ENCODE results near the gene ECM1.
A peak's percentile ranks its signal among the peaks of the same experiment; 100 is the strongest.

The ECM1 gene

DNA sequence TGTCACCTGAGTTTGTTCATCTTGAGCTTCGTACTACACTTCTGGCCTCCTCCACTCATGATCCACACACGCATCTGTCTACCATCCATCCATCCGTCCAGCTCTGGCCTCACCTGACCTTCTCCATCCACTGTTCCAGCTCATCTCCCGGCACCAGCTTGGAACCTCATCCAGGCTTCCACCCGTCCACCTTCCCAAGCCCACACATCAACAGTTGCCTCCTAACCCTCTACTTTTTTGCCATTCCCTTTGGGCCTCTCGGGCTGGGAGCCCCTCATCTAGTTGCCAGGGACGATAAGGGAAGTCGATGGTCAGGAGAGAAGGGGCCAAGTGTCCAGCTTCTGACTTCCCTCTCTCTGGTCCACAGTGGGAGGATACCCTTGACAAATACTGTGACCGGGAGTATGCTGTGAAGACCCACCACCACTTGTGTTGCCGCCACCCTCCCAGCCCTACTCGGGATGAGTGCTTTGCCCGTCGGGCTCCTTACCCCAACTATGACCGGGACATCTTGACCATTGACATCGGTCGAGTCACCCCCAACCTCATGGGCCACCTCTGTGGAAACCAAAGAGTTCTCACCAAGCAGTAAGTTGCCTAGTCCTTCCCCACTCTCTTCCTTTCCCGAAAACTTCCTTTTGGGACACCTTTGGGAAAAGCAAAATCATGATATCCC lies 4.2 kb downstream of the ECM1 start:
- DNase-seq (ENCODE audit: low read depth in 1 of 2, low spot score in 1 of 2): no peak

DNA sequence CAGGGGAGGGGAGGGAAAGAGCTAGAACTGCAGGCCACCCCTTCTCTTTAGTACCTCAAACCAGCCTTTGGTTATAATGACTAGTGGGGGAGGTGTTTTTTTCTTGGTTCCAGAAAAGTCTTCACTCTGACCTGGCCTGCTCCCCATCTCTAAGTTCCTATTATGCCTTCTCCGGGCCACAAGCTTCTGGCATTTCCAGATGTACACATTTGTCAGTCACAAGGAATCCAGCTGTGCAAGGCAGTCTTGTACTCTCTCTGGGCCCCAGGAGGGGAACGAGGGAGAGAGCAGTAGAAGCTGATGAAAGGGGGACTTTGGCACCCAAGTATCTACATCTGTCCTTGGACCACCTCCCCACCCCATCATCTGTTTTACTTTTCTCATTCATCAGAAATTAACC lies 4.9 kb downstream of the ECM1 start:
- DNase-seq (ENCODE audit: low read depth in 1 of 2, low spot score in 1 of 2): no peak

DNA sequence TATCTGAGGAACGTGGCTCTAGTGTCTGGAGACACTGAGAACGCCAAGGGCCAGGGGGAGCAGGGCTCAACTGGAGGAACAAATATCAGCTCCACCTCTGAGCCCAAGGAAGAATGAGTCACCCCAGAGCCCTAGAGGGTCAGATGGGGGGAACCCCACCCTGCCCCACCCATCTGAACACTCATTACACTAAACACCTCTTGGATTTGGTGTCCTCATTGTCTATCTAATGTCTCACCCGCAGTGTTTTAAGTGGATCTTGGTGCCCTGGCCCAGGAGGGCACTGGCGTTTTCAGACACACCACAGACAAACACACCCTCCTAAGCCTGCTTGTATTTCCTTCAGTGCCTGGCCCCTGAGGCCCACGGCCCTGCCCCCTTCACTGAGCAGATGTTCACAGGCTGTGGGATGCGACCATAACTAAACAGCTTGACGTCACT lies 5.5 kb downstream of the ECM1 start:
- DNase-seq (ENCODE audit: low read depth in 1 of 2, low spot score in 1 of 2): no peak

DNA sequence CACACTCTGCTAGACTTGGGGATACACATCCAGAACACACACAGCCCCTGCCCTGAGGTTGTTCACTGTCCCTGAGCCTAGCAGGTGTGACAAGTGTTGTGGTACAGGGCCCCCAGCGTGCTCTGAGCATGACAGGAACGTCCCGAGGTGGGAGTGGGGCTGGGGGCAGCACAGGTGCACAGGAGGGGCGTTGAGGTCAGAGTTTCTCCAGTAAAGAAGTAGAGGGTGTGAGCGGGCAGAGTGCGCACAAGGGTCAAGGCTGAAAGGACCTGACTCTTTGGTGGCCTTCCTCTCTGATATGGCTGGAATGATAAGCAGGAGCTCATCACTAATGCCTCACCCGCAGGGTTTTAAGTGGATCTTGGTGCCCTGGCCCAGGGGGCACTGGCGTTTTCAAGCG lies 6.4 kb downstream of the ECM1 start:
- DNase-seq (ENCODE audit: low read depth in 1 of 2, low spot score in 1 of 2): no peak

DNA sequence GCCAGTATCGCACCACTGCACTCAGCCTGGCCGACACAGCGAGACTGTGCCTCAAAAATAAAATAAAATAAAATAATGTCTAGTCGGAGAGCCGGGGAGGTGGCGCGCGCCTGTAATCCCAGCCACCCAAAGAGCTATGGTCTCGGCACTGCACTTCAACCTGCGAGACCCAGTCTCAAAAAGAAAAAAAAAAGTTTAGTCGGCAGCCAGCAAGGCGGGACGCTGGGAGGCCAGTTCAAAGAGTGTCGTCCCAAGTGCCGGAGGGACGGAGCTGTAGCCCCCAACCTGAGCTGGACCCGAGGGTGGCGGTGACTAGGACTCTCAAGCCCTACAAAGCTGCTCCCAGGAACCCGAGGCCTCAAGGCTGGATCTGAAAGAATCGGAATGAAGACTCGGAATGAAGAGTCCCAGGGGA lies 7.0 kb downstream of the ECM1 start:
- DNase-seq (ENCODE audit: low read depth in 1 of 2, low spot score in 1 of 2): no peak

DNA sequence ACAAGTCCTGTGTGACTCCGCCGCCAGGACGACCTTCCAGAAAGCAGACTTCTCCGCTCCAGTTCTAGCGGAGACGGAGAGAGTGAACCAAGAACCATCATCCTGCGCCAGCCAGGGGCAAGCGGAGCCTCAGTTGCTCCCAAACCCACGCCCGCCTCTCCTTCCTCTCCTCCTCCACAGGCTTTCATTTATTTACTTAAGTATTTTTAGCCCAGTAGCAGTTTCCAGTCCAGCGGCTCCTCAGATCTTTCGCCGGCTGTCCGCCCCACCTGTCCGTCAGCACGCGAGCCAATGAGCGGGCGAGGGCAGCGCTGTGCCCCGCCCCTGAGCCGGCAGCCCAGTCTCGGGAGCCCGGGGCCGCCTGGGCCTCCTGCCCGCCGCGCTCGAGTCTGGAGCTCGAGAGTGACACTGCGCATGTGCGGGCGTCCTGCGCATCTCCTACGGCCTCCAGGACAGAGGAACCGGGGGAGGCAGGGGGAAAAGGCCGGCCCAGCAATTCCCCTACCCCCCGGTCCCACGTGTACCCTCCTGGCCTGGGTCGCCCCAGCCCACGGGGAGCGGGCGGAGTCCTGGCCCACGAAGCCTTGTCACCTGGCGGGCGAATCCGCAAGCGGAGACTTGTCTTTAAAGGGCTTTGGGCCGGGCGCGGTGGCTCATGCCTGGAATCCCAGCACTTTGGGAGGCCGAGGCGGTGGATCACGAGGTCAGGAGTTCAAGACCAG lies 7.6 kb downstream of the ECM1 start, which contains the start of gene FALEC:
Gene FALEC (plus strand): TSS at position 425 of the 722 bp plus-strand sequence.
- DNase-seq (ENCODE audit: low read depth in 1 of 2, low spot score in 1 of 2): peak; percentile 85

DNA sequence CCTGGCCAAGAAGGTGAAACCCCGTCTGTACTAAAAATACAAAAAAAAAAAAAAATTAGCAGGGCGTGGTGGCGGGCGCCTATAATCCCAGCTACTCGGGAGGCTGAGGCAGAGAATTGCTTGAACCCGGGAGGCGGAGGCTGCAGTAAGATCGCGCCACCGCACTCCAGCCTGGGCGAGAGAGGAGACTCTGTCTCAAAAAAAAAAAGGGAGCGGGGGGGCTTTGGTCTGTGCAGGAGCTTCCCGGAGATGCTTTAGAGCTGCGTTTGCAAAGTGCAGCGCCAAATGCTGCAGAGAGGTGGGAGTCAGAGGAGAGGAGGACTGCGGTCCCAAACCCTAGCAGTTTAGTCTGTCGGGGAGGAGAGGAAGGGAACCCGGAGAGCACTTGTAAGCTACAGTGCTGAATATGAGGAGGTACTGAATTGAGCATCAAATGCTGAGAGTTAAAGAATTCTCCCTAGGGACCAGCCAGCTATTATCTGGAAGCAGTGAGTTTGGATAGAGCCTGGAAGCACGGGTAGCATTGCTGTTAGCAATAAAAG lies 8.2 kb downstream of the ECM1 start:
- no peak for DNase-seq (ENCODE audit: low read depth in 1 of 2, low spot score in 1 of 2)

DNA sequence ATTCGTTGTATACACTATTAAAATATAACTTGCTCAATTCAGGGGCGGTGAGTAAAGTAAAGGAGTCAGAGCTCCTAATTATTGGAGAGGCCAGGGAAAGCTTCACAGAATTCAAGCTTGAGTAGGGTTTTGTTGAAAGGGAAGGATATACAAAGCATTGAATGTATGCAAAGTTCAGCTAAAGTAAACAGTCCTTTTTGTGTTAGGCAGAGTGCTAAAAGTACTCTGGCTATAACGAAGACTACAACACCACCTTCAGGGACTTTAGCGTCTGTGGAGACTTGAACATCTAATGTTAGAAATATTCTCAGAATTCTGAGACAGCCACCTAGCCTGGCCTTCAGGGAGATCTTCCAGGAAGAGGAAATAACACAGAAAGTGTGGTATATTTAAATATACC lies 8.7 kb downstream of the ECM1 start:
- DNase-seq (ENCODE audit: low read depth in 1 of 2, low spot score in 1 of 2): no peak

DNA sequence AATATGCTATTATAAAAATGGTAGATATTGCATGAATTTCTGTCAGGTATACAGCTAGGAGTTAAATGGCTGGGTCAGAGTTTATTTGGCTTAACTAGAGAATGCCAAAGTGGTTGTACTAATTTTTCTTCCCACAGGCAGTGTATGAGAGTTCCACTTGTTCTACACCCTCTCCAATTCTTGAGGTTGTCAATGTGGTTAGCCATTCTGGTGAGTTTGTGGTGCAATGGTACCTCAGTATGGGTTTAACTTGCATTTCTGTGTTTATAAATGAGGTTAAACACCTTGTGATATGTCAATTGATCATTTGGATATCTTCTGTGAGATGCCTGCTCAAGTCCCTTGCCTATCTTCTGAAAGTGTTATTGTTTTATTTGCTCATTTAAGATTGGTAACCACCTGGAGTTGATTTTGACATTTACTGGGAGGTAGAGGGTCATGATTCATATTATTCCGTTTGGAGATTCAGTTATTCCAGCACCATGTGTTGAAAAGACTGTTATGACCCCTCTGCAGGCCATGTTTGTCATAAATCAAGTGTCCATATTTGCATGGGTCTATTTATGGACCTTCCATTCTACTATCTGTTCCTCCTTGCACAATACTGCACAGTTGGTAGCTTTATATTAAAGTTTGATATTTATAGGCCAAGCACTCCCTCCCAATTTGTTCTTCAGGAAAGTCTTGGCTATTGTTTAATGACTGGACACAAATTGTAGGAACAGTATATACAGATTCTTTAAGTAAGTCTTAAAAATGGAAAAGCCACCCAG lies 13.5 kb downstream of the ECM1 start:
- no peak for DNase-seq (ENCODE audit: low read depth in 1 of 2, low spot score in 1 of 2)

DNA sequence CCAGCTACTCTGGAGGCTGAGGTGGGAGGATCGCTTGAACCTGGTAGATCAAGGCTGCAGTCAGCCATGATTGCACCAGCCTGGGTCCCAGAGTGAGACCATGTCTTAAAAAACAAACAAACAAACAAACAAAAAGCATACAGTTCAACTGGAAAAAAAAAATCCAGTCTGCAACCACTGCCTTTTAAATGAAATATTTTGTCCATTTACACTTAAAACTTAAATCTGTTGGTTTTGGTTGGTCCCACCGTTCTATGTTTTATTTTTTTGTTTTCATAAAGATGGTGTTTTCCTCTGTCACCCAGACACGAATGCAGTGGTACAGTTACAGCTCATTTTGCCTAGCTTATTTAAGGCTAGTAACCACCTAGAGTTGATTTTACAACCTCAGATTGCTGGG lies 17.4 kb downstream of the ECM1 start:
- DNase-seq (ENCODE audit: low read depth in 1 of 2, low spot score in 1 of 2): no peak

DNA sequence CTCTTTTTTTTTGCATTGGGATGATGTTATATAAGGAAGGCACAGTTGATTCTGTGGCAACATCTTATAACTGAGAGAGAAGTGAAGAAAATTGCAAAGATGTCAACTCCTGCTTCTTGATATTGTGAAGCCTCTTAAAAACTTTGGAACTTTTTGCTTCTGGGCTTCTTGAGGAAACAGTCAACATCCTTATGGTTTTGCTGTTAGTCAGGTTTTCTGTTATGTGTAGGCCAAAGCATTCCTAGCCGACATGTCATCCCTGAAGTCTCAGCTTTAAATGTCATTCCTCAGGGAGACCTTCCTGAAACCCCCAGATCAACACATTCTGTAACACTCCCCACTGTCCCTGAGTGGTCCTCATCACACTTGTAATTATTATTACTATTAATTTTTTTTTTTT lies 20.3 kb downstream of the ECM1 start:
- no peak for DNase-seq (ENCODE audit: low read depth in 1 of 2, low spot score in 1 of 2)

DNA sequence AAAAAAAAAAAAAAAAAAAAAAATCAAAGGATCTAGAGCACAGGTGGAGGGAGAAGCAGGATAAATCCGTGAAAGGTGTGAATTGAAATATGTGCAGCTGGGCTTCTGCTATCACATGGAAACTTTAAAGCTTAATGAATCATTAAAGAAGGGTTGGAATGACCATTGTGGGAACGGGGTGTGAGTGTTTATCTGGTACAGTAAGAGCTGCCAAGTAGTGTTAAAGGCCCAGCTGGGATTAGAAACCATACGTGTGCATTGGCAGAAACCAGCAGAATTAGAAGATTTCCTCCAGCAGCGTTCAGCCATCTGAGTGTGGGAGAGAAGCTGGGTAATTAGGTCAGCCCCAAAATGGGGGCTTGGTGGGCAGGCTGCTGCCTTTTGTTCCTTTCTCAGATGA lies 21.1 kb downstream of the ECM1 start:
- DNase-seq (ENCODE audit: low read depth in 1 of 2, low spot score in 1 of 2): no peak

DNA sequence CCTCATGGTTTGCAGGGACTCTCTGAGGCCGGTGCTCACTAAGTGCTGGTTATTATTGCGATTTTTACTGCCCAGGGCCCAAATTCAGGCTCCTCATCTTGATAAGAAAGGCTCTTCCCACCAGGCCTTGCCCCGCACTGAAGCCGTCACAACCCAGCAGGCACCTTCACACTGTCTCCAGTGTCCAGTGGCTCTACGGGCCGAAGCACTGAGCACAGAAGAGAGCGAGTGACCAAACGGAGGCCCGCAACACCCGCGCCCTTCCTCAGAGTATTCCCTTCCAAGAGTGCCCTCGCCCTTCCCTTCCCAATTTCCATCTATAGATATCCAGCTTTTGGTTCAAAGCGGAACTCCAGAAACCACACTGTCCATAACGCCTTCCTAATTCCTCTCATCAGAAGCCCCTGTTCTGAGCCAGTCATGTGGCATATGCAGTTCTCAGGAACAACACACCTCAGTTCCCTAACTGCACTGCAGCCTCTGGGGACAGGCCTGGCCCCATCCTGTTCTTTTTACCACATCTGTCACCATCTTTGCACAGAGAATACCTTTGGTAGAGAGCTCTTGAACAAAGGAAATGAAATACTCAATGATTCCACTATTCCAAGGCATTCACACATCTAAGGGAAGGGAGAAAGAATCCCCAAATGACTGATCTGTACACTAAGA lies 22.7 kb downstream of the ECM1 start:
- no peak for DNase-seq (ENCODE audit: low read depth in 1 of 2, low spot score in 1 of 2)

DNA sequence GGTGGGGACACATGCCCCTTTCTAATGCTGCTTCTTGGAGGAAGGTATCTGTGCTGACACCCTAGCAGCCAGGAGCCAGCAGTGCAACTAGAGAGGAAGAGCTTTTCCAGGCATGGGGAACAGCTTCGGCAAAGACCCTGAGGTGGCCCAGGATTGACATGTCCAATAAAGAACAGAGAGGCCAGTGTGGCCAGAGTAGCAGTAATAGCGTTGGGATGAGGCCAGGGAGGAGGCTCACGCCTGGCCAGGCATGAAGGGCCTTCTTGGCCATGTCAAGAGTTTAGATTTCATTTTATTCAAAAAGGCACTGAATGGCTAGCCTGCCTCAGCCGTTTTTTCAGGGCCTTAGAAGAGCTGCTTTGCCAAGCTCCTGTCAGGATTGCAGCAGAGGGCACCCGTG lies 25.0 kb downstream of the ECM1 start:
- no peak for DNase-seq (ENCODE audit: low read depth in 1 of 2, low spot score in 1 of 2)

DNA sequence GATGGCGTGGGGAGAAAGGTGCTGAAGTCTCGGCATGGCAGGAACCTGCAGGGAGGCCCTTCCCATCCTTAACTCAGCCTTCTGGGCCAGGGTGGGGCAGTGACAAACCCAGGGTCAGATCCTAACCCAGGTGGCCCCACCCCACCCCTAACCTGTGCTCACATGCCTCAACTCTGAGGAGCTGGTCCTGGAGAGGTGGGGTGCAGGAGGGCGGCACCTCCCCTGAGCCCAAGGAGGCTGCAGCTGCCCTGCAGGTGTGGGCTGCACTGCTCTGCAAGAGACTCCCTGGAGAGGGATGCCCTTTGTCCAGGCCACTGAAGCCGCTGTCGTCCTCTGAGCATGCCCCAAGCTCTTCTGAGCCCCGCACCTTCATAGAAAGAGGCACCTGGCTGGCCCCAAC lies 26.1 kb downstream of the ECM1 start:
- DNase-seq (ENCODE audit: low read depth in 1 of 2, low spot score in 1 of 2): no peak

DNA sequence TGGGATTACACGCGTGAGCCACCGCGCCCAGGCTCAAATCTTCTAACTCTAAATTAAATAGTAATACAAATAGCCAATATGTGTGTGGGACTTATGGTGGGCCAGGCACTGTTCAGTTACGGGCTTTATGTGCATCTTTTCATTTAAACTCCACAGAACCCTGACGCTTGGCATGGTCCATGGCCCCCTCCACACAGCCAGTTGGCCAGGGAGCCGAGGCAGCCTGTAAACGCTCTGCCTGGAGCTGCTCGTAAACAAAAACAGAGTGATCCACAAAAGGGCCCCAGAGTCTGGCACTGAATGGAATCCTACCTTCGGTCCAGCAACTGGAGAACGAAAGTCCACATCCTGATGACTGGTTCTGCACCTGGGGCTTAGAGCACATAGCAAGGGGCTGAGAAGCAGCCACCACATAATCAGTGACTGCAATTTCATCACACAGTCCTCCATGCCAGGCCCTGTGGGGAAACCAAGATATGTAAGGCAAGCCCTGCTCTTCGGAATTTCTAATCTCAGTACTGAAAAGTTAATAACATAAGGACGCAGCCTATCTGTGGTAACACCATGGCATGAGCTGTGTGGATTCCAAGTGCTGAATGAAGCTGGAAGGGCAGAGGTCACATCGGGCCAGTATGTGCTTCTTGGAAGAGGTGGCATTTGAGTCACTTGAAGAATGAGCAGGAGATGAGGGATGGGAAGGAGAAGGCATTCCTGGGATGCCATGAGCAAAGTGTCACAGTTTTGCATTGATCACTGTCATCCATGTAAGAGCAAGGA lies 27.8 kb downstream of the ECM1 start:
- DNase-seq (ENCODE audit: low read depth in 1 of 2, low spot score in 1 of 2): no peak

DNA sequence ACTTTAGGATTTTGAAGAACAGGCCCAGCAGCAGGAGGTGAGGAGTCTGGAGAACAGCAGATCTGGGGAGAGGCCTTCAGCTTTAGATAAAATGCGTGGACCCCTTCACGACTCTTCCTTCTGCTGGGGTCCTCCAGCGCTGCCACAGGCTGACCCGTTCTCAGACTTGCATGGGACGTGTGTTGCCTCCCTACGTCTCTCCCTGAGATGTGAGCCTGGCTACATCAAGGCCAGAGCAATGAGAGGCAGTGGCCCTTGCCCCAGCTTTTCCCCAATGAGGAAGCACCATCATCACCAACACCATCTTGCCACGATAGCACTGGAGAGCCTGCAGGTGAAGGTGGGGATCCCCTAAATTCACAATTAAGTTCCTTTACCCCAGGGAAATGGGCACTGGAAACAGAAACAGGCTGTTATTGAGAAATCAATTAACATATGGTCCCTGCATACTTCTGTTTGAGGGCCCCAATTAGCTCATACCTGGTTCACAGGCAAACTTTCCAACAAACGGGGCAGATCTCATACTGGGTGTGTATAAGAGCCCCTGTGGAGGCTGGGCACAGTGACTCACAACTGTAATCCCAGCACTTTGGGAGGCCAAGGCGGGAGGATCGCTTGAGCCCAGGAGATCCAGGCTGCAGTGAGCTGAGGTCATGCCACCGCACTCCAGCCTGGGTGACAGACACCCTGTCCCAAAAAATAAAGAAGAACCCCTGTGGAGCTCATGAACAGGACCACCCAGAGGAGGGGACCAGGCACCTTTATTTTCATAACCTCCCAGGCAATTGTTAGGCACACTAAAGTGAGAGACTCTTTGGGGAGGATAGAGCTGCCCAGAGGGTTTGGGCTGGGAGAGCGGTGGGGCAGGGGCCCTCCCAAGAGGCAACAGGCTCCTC lies 29.2 kb downstream of the ECM1 start:
- no peak for DNase-seq (ENCODE audit: low read depth in 1 of 2, low spot score in 1 of 2)

DNA sequence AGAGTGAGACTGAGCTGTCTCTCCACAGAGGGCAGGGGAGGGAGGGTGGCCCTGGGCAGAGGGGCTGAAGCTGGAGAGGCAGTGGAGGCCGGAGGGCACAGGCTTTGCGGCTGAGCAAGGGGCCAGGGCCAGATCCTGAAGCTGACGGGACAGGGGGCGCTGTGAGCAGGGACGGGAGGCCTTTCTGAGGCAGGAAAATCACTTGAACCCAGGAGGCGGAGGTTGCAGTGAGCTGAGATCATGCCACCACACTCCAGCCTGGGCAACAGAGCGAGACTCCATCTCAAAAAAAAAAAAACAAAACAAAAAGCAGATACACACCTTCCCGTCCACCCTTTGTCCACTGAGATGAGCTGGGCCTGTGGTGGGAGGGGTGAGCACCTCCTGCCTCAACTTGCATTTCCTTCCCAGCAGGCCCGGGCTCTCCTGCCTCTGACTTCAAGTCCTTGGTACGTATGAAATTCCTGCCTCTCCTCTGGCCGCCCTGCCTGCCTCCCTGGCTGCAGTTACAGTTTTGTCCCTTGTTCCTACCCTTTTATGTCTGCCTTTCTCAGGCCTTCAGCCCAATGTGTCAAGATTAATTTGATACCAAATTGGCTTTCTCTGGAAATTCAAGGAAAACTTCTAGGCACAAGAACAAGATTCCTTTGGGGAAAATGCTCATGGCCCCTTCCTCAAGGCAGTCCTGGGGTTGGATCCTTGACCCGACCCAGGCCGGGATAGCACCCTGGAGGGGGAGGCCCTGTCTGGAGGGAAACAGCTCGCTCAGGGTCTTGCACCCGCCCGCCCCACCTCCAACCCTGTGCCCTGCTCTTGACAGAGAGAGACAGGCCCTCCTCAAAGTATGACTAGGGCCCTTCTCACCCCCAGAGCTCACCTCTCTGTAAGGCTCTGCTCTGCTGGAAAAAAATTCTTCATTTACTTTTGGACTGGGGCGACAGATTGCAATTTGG lies 30.1 kb downstream of the ECM1 start:
- no peak for DNase-seq (ENCODE audit: low read depth in 1 of 2, low spot score in 1 of 2)

All from stimulated activated CD4-positive, alpha-beta T cell treated with anti-CD3 and anti-CD28 coated beads, Interleukin-15, amount 100 ng/mL, for 1 hour (primary cell).